CD14-positive monocyte (primary cell): ENCODE results near the gene MTX1. TPM values are rescaled to one million over a fixed set of nuclear protein-coding genes. Genes with fewer than 3 reads are reported as not detected.
"Not testable (repeated sequence)": the region's sequence is repeated elsewhere in the genome, so short reads cannot be mapped to it uniquely, and the experiment has no call there.

Experiments used
- DNase-seq, 3 donors: peaks; one replicate each; pipeline ENCODE4 v3.0.0-alpha.2; 2011 to 2022
- H2AFZ ChIP-seq: 2 replicates; pipeline ENCODE4 v1.6.0; 2012; ENCODE audit warnings: mild to moderate bottlenecking, low read depth, low read length, inconsistent platforms; ENCODE audit not compliant: insufficient read depth, poor library complexity, severe bottlenecking
- H3K27ac ChIP-seq, 2 donors: 1 replicate in 1 of 2; 2 replicates in 1 of 2; pipeline ENCODE4 v1.5.1; 2012 to 2013; ENCODE audit warnings: low read length in 2 of 2, control low read depth in 1 of 2, inconsistent platforms in 1 of 2, low read depth in 1 of 2, mild to moderate bottlenecking in 1 of 2
- H3K27me3 ChIP-seq, 2 donors: one replicate each; pipeline versions ENCODE4 v1.6.0 to v1.6.1; 2011 to 2013; ENCODE audit warnings: low read length in 2 of 2; ENCODE audit not compliant: control insufficient read depth in 2 of 2, insufficient read depth in 2 of 2
- H3K36me3 ChIP-seq, 2 donors: replicated peaks in 1 of 2; 1 replicate in 1 of 2; 2 replicates in 1 of 2; pipeline versions ENCODE4 v1.5.1 to v1.6.1; 2012 to 2013; ENCODE audit warnings: low read length in 2 of 2, control low read depth in 1 of 2, inconsistent platforms in 1 of 2, mild to moderate bottlenecking in 1 of 2; ENCODE audit not compliant: insufficient read depth in 2 of 2, control insufficient read depth in 1 of 2
- H3K4me1 ChIP-seq, 2 donors: 1 replicate in 1 of 2; 2 replicates in 1 of 2; pipeline versions ENCODE4 v1.5.1 to v1.6.1; 2012 to 2013; ENCODE audit warnings: low read length in 2 of 2, control low read depth in 1 of 2, inconsistent platforms in 1 of 2, mild to moderate bottlenecking in 1 of 2, moderate library complexity in 1 of 2; ENCODE audit not compliant: insufficient read depth in 2 of 2, control insufficient read depth in 1 of 2
- H3K4me2 ChIP-seq: replicated peaks from 2 replicates; pipeline ENCODE3; 2012; ENCODE audit warnings: low read length, moderate library complexity, mild to moderate bottlenecking; ENCODE audit not compliant: poor library complexity, severe bottlenecking; ENCODE audit errors: extremely low read depth
- H3K4me3 ChIP-seq, 3 experiments: fragments of 200-600 bp in 1 of 3; sonication (generic) in 1 of 3; replicated peaks in 1 of 3; 1 replicate in 2 of 3; 2 replicates in 1 of 3; pipeline ENCODE4 v1.5.1; 2011 to 2013; ENCODE audit warnings: low read length in 3 of 3, mild to moderate bottlenecking in 3 of 3, control low read depth in 2 of 3, low read depth in 2 of 3, inconsistent platforms in 1 of 3, moderate library complexity in 1 of 3
- H3K79me2 ChIP-seq: 2 replicates; pipeline ENCODE4 v1.6.0; 2012; ENCODE audit warnings: mild to moderate bottlenecking, control low read depth, inconsistent platforms, low read length, moderate library complexity; ENCODE audit not compliant: insufficient read depth
- H3K9ac ChIP-seq: 2 replicates; pipeline ENCODE4 v1.6.0; 2017; ENCODE audit warnings: low read length, mild to moderate bottlenecking; ENCODE audit not compliant: insufficient read depth, poor library complexity, severe bottlenecking
- H3K9me3 ChIP-seq, 2 donors: replicated peaks in 1 of 2; 1 replicate in 1 of 2; 2 replicates in 1 of 2; pipeline versions ENCODE4 v1.5.1 to v1.6.1; 2012 to 2013; ENCODE audit warnings: low read length in 2 of 2, control low read depth in 1 of 2; ENCODE audit not compliant: control insufficient read depth in 1 of 2, insufficient read depth in 1 of 2
- H4K20me1 ChIP-seq: 2 replicates; pipeline ENCODE4 v1.6.0; 2012; ENCODE audit warnings: mild to moderate bottlenecking, low read length, control low read depth, moderate library complexity; ENCODE audit not compliant: insufficient read depth
- H3K27ac Mint-ChIP-seq, 7 donors: one replicate each; pipeline ENCODE4 v1.8.0; 2020; ENCODE audit warnings: mild to moderate bottlenecking in 7 of 7, mixed read lengths in 7 of 7, moderate library complexity in 6 of 7, inconsistent platforms in 2 of 7
- H3K27me3 Mint-ChIP-seq, 3 donors: one replicate each; pipeline ENCODE4 v1.8.0; 2021 to 2022; ENCODE audit warnings: low read depth in 3 of 3, mild to moderate bottlenecking in 3 of 3, mixed read lengths in 3 of 3, moderate library complexity in 3 of 3, inconsistent platforms in 1 of 3
- H3K36me3 Mint-ChIP-seq, 2 donors: one replicate each; pipeline ENCODE4 v1.8.0; 2020; ENCODE audit warnings: mixed read lengths in 2 of 2, inconsistent platforms in 1 of 2, mild to moderate bottlenecking in 1 of 2
- H3K4me1 Mint-ChIP-seq: one replicate; pipeline ENCODE4 v1.8.0; 2020; ENCODE audit warnings: mild to moderate bottlenecking, mixed read lengths
- H3K4me3 Mint-ChIP-seq, 2 donors: one replicate each; pipeline ENCODE4 v1.8.0; 2020; ENCODE audit warnings: mild to moderate bottlenecking in 2 of 2, mixed read lengths in 2 of 2, moderate library complexity in 1 of 2
- H3K9me3 Mint-ChIP-seq, 7 donors: one replicate each; pipeline ENCODE4 v1.8.0; 2020 to 2022; ENCODE audit warnings: mixed read lengths in 7 of 7, mild to moderate bottlenecking in 6 of 7, moderate library complexity in 6 of 7, inconsistent platforms in 2 of 7
- CTCF ChIP-seq: fragments of 200-600 bp; IDR thresholded peaks from one replicate; pipeline ENCODE4 v1.8.0; 2022; ENCODE audit warnings: antibody characterized with exemption, mild to moderate bottlenecking
- WGBS: methylation state at CpG from one replicate; pipeline ENCODE4 v1.1.5; 2013; ENCODE audit warnings: missing lambda C conversion rate; ENCODE audit not compliant: insufficient coverage; 5-methylcytosine and 5-hydroxymethylcytosine counted together
- intact Hi-C, 2 donors: fragments of 100-400 bp; cut with micrococcal nuclease; formaldehyde crosslinking; loops; one replicate each; pipeline versions ENCODE4 v1.15.0 to v1.15.1; 2023
- polyA plus RNA-seq, 3 donors: library from polyadenylated mRNA; depleted of rRNA in 1 of 3; unstranded in 2 of 3; stranded (reverse) in 1 of 3; fragments of 300-500 nt in 2 of 3; fragments of >200 nt in 1 of 3; fragmentation: Illumina TruSeq in 2 of 3; gene quantifications; 1 replicate in 2 of 3; 2 replicates in 1 of 3; pipeline ENCODE4 v1.2.3, GENCODE V29; 2012 to 2021

MTX1 gene
- polyA plus RNA-seq, 3 donors, result 79.7 to 101 (median 86.0) TPM

DNA sequence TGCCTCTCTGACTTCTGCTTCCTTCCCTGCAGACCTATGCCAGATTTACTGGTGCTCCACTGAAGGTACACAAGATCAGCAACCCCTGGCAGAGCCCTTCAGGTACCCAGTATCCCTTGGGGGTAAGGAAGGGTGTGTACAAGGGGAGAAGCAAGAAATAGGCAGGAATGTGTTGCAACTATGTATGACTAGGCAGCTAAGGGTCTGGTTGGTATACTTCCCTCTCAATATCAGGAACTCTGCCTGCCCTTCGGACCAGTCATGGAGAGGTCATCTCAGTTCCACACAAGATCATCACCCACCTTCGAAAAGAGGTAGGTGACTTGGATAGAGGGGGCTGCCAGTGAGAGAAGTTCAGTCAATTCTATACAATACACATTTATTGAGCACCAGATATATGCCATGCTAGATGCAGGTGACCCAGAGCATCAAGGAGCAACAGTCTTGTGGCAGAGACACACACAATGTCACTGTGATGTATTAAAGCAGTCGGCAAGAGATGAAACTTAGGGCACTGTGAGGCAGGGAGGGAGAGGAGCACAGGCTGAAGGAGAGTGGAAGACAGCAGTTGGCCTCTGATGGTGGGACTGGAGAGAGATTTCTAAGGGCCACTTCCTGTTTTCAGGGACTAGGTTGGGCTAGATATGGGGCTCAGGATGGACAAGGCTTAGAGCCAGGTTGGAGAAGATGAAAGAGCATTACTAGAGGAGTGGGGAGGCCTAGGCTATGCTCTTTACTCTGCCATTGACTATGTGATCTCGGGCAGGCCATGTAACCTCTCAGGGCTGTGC, 2.0 kb downstream of the MTX1 start:
- H3K4me3 ChIP-seq, result peak overlapping the region in 2 of 3 experiments; percentile 8 to 90
- H3K27me3 ChIP-seq, result no peaks in the 10 kb centered on the region
- peak overlapping the region; percentile 62 to 98 for H3K27ac ChIP-seq
- H3K4me1 ChIP-seq, result peaks cover 56 to 67% of the 10 kb centered on the region in 2 donors
- H3K9me3 ChIP-seq, result no peaks in the 10 kb centered on the region
- H3K9ac ChIP-seq, result peak overlapping the region; percentile 51
- no peak for TF ChIP-seq CTCF
- H3K9me3 Mint-ChIP-seq, result peaks cover 0 to 1% (median 0%) of the 10 kb centered on the region in 7 donors
- H3K4me1 Mint-ChIP-seq, result peaks cover 56% of the 10 kb centered on the region
- peak overlapping the region; percentile 93 for H3K4me2 ChIP-seq
- DNase-seq, result peak; percentile 85 to 95 (median 93)
- intact Hi-C loops, result no loop called here
- WGBS, result 63% methylated on average over 1 of the region's 4 CpGs
- H4K20me1 ChIP-seq, result no peaks in the 10 kb centered on the region
- H2AFZ ChIP-seq, result no peak overlapping the region
- H3K27me3 Mint-ChIP-seq, result no peaks in the 10 kb centered on the region
- H3K36me3 Mint-ChIP-seq, result peaks cover 17 to 28% of the 10 kb centered on the region in 2 donors
- H3K36me3 ChIP-seq, result peaks cover 4 to 6% of the 10 kb centered on the region in 2 donors
- peak overlapping the region; percentile 63 to 91 for H3K4me3 Mint-ChIP-seq
- peaks cover 24% of the 10 kb centered on the region for H3K79me2 ChIP-seq
- peak overlapping the region; percentile 97 to 100 (median 99) for H3K27ac Mint-ChIP-seq

DNA sequence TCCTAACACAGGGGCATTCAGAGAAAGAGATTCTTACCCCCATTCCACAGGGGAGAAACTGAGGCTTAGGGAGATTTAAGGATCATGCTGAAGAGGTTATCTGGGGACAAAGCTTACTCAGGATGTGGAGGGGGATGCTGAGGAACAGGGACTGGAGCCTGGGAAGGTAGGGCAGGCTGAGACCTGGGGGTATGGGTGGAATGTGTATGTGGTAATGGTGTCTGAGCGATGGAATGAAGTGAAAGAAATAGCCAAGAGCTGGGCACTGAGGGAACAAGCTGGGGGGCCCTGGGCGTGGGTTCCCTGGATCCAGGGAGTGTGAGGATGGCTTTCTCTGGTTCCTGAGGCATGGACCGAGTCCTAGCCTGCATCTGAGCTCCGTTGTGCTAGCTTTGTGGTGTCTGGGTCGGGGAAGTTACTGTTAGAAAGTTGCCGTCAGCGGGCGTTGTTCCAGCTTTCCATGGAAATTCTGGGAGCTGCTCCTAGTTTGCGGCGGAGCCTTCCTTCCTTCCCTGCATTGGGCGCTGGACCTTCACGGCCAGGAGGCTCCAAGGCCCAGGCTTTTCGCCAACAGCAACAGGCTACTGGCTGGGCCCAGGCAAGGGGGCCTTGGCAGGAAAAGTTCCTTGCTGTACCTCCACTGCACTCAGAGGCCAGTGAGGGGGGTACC, 3.0 kb downstream of the MTX1 start:
- H3K4me3 ChIP-seq, result peak overlapping the region in 1 of 3 experiments; percentile 90
- H3K4me3 Mint-ChIP-seq, result peak overlapping the region; percentile 63 to 74
- H3K27ac Mint-ChIP-seq, result peak overlapping the region; percentile 97 to 100 (median 99)

GRCh38 chr1:155212051-155212440, 3.6 kb downstream of the MTX1 start:
- 90% methylated on average over 3 of the region's 7 CpGs for WGBS
- H3K9me3 Mint-ChIP-seq, H3K9me3 ChIP-seq, H3K36me3 ChIP-seq, intact Hi-C loops, H3K4me2 ChIP-seq, H3K27me3 ChIP-seq, H3K4me3 ChIP-seq, H3K27me3 Mint-ChIP-seq, H4K20me1 ChIP-seq, H3K27ac ChIP-seq, H2AFZ ChIP-seq, H3K4me3 Mint-ChIP-seq, H3K9ac ChIP-seq, DNase-seq: not testable (repeated sequence)
- peak overlapping the region in 3 of 7 donors; percentile 97 to 100 (median 100) for H3K27ac Mint-ChIP-seq
- peaks cover 24% of the 10 kb centered on the region for H3K79me2 ChIP-seq
- H3K4me1 ChIP-seq, result peaks cover 53 to 67% of the 10 kb centered on the region in 2 donors
- peaks cover 56% of the 10 kb centered on the region for H3K4me1 Mint-ChIP-seq
- H3K36me3 Mint-ChIP-seq, result peaks cover 17 to 34% of the 10 kb centered on the region in 2 donors

More for the DNA sequence above, 3.0 kb downstream of the MTX1 start:
- H4K20me1 ChIP-seq, H3K9me3 ChIP-seq, H3K9me3 Mint-ChIP-seq, H3K9ac ChIP-seq, intact Hi-C loops, DNase-seq, H3K36me3 ChIP-seq, H2AFZ ChIP-seq, H3K27me3 ChIP-seq, H3K27me3 Mint-ChIP-seq: not testable (repeated sequence)
- Mint-ChIP-seq H3K36me3 (peaks cover 17 to 33% of the 10 kb centered on the region in 2 donors), H3K4me1 (peaks cover 60% of the 10 kb centered on the region)
- peaks cover 56 to 72% of the 10 kb centered on the region in 2 donors for H3K4me1 ChIP-seq
- peak overlapping the region; percentile 57 for H3K4me2 ChIP-seq
- WGBS, result 91% methylated on average over 6 of the region's 13 CpGs
- peak overlapping the region; percentile 62 to 98 for H3K27ac ChIP-seq
- peaks cover 24% of the 10 kb centered on the region for H3K79me2 ChIP-seq
